ENCODE measurements around the gene CCDC78.

- TF ChIP-seq CTCF (optimal IDR thresholded peaks at IDR 0.05 in 1 of 3, IDR thresholded peaks at IDR 0.05 in 1 of 3, conservative IDR thresholded peaks at IDR 0.05 in 1 of 3; ENCODE audit: extremely low read depth in 1 of 3, insufficient read depth in 2 of 3, low read length in 3 of 3) = no peak
- no peak for TF ChIP-seq EZH2 (IDR thresholded peaks at IDR 0.05; ENCODE audit: low read length)
Measured at GRCh38 chr16:720990-721764, 5.1 kb downstream of the CCDC78 start, which contains the start of gene ANTKMT.
